Spinal cord (tissue), 10 donors: ENCODE results near the gene AKAP4. TPM values are rescaled to one million over a fixed set of nuclear protein-coding genes. Genes with fewer than 3 reads are reported as not detected.

ENCODE experiments used
- DNase-seq, 6 donors: peaks; one replicate each; pipeline versions ENCODE4 v3.0.0 to v3.0.0-alpha.2; 2013 to 2015; ENCODE audit warnings: low spot score in 6 of 6, low read depth in 4 of 6
- H3K27ac ChIP-seq: one replicate; pipeline ENCODE4 v1.5.1; 2013; ENCODE audit warnings: low read depth, low read length, control low read depth
- H3K27me3 ChIP-seq: one replicate; pipeline ENCODE4 v1.6.1; 2013; ENCODE audit warnings: low read length; ENCODE audit not compliant: control insufficient read depth, insufficient read depth
- H3K36me3 ChIP-seq: one replicate; pipeline ENCODE4 v1.6.1; 2013; ENCODE audit warnings: low read length; ENCODE audit not compliant: control insufficient read depth, insufficient read depth
- H3K4me1 ChIP-seq: one replicate; pipeline ENCODE4 v1.6.1; 2013; ENCODE audit warnings: low read length; ENCODE audit not compliant: control insufficient read depth, insufficient read depth
- H3K4me3 ChIP-seq: one replicate; pipeline ENCODE4 v1.5.1; 2013; ENCODE audit warnings: low read depth, low read length, control low read depth
- H3K9me3 ChIP-seq: one replicate; pipeline ENCODE4 v1.6.1; 2013; ENCODE audit warnings: low read length; ENCODE audit not compliant: control insufficient read depth, insufficient read depth
- WGBS: methylation state at CpG from one replicate; pipeline ENCODE4 v1.1.5; 2013; ENCODE audit warnings: missing lambda C conversion rate; ENCODE audit not compliant: insufficient coverage; 5-methylcytosine and 5-hydroxymethylcytosine counted together
- polyA plus RNA-seq, 2 donors: library from polyadenylated mRNA; unstranded; fragments of 120-200 nt; gene quantifications; one replicate each; pipeline ENCODE4 v1.2.1, GENCODE V29; 2013; ENCODE audit not compliant: insufficient read length in 2 of 2
- total RNA-seq, 2 donors: library from RNA; depleted of rRNA in 1 of 2; stranded (reverse); fragments of 120-200 nt in 1 of 2; fragments of >200 nt in 1 of 2; gene quantifications; one replicate each; pipeline versions ENCODE4 v1.2.3 to v1.2.4, GENCODE V29; 2013 to 2014
- donor health status: healthy.

Gene AKAP4
- total and polyA plus RNA-seq, 4 donors, result not detected

DNA sequence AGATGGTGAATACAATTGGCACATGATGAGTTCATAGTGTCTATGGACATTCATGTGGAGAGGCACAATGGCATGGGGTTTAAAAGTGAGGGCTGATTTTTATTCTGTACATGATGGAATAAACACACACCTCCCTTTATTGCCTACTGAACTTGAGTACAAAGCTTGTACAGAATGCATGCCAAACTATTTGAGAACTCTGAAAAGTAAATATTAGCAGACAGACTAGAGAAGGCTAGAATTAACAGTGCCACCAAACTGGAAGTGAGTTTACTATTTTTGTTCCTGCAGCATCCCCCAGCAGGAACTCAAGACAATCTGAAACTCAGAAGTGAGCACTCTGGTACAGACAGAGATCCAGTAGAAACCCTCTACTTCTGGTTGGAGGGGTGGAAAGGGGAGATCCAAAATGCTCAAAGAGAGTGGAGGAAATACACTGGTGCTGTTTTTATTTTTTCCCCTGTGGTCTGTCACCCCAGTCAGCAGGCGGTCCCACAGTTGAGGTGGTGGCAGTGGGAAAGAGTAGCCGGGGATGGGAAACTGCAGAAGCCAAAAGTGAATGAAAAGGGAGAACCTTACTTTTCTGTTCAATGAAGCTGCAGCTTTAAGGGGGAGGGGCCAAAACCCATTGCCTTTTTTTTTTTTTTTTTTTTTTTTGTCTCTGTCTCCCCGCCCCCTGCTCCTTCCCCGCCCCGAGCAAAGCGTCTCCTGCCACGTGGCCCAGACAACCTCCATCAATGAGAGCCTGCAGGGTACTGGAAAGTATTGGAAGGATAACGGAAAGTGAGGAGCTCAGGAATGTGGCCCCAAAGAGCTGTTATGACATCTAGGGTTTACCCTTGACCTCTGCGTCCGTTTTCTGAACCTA, 20.5 kb downstream of the AKAP4 start:
- Histone ChIP-seq H3K36me3 (no peaks in the 10 kb centered on the region), H3K9me3 (no peaks in the 10 kb centered on the region), H3K27ac (no peak overlapping the region), H3K27me3 (peaks cover 2% of the 10 kb centered on the region), H3K4me1 (no peaks in the 10 kb centered on the region), H3K4me3 (no peak overlapping the region)
- 54% methylated on average over 3 of the region's 10 CpGs for WGBS
- no peak for DNase-seq

GRCh38 chrX:50169717-50170116, 31.1 kb downstream of the AKAP4 start:
- H3K27me3 ChIP-seq, result no peaks in the 10 kb centered on the region
- H3K27ac ChIP-seq, result no peak overlapping the region
- no peaks in the 10 kb centered on the region for H3K9me3 ChIP-seq
- H3K4me3 ChIP-seq, result no peak overlapping the region
- H3K4me1 ChIP-seq, result no peaks in the 10 kb centered on the region
- H3K36me3 ChIP-seq, result no peaks in the 10 kb centered on the region
- no CpG with 5 or more reads among the region's 3 CpGs for WGBS
- DNase-seq, result no peak

GRCh38 chrX:50168241-50168687, 32.5 kb downstream of the AKAP4 start:
- Histone ChIP-seq H3K27ac (no peak overlapping the region), H3K4me3 (no peak overlapping the region), H3K36me3 (no peaks in the 10 kb centered on the region), H3K9me3 (no peaks in the 10 kb centered on the region), H3K4me1 (no peaks in the 10 kb centered on the region), H3K27me3 (no peaks in the 10 kb centered on the region)
- DNase-seq, result no peak
- no CpG with 5 or more reads among the region's 5 CpGs for WGBS

- no peaks in the 10 kb centered on the region for H3K9me3 ChIP-seq
- no peaks in the 10 kb centered on the region for H3K27me3 ChIP-seq
- H3K36me3 ChIP-seq, result no peaks in the 10 kb centered on the region
- H3K4me1 ChIP-seq, result no peaks in the 10 kb centered on the region
- H3K27ac ChIP-seq, result no peak overlapping the region
- H3K4me3 ChIP-seq, result no peak overlapping the region
- DNase-seq, result no peak
- WGBS, result 86% methylated on average over 1 of the region's 7 CpGs
These were observed 33.4 kb downstream of the AKAP4 start for GRCh38 chrX:50167366-50167765.

GRCh38 chrX:50165727-50166126, 35.1 kb downstream of the AKAP4 start:
- Histone ChIP-seq H3K27me3 (no peaks in the 10 kb centered on the region), H3K4me1 (no peaks in the 10 kb centered on the region), H3K9me3 (no peaks in the 10 kb centered on the region), H3K36me3 (no peaks in the 10 kb centered on the region), H3K4me3 (no peak overlapping the region), H3K27ac (no peak overlapping the region)
- 60% methylated on average over 1 of the region's 5 CpGs for WGBS
- no peak for DNase-seq

DNA sequence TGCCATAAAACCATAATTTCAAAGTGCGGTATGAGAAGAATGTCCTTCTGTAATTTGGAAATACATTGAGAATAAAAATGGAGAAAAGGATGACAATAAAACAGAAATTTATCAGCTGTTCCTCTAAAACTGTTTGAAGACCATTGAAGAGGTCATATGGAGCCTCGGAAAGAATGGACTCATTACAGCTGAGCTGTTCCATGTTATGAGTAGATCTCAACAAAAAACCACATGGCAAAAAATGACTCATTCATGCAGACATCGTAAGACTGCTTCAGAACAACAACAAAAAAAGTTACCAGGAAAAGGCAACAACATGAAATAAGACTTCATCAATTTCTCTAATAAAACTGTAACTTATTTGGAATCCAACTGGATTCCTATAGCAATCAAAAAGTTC, 39.7 kb downstream of the AKAP4 start:
- no peaks in the 10 kb centered on the region for H3K27me3 ChIP-seq
- H3K36me3 ChIP-seq, result no peaks in the 10 kb centered on the region
- 71% methylated on average over 2 of the region's 3 CpGs for WGBS
- no peak for DNase-seq
- H3K27ac ChIP-seq, result no peak overlapping the region
- H3K4me3 ChIP-seq, result no peak overlapping the region
- H3K9me3 ChIP-seq, result no peaks in the 10 kb centered on the region
- H3K4me1 ChIP-seq, result no peaks in the 10 kb centered on the region

- Histone ChIP-seq H3K4me3 (no peak overlapping the region), H3K27ac (no peak overlapping the region), H3K4me1 (no peaks in the 10 kb centered on the region), H3K27me3 (no peaks in the 10 kb centered on the region), H3K36me3 (no peaks in the 10 kb centered on the region), H3K9me3 (no peaks in the 10 kb centered on the region)
- WGBS, result no CpG with 5 or more reads among the region's 1 CpG
- no peak for DNase-seq
These were observed 42.2 kb downstream of the AKAP4 start for GRCh38 chrX:50158593-50158992.

- Histone ChIP-seq H3K36me3 (no peaks in the 10 kb centered on the region), H3K27me3 (no peaks in the 10 kb centered on the region), H3K4me3 (no peak overlapping the region), H3K4me1 (no peaks in the 10 kb centered on the region), H3K9me3 (no peaks in the 10 kb centered on the region), H3K27ac (no peak overlapping the region)
- no peak for DNase-seq
- 63% methylated on average over 4 of the region's 4 CpGs for WGBS
These were observed 43.2 kb downstream of the AKAP4 start for GRCh38 chrX:50157545-50158135.

DNA sequence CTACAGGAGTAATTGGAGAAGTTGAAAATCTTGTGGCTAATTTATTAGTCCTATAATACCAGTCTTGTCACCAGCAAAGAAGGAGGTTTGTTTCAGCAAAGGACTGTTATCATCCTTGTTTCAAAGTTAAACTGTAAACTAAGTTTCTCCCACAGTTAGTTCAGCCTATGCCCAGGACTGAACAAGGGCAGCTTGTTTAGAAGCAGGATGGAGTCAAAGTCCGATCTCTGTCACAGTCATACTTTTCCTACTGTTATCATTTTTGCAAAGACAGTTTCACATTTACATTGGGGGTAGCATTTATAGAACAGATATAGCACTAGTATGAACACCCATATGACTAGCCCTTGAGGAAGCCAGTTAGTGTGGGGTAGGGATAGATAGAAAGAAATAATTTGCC, 46.4 kb downstream of the AKAP4 start:
- WGBS, result no CpG with 5 or more reads among the region's 1 CpG
- Histone ChIP-seq H3K36me3 (no peaks in the 10 kb centered on the region), H3K9me3 (no peaks in the 10 kb centered on the region), H3K4me3 (no peak overlapping the region), H3K27me3 (no peaks in the 10 kb centered on the region), H3K4me1 (no peaks in the 10 kb centered on the region), H3K27ac (no peak overlapping the region)
- no peak for DNase-seq

DNA sequence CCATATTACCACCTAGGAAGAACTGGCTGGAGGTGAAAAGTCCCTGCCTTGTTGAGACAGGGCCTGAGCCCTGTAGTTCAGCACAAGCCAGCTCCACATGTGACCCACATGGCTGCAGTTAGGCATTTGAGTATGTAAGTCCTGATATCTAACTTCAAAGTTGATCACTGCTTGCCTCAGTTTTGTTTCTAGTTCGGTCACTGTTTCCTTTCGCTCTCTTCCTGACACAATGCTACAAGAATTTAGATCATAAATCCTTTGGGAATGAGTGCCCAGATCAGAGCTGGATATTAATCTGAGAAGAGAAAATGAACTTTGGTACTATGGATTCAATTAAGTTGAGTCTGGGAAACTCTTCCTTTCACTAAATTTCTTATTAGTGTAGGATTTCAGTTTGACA, 48.4 kb downstream of the AKAP4 start:
- Histone ChIP-seq H3K4me1 (no peaks in the 10 kb centered on the region), H3K9me3 (no peaks in the 10 kb centered on the region), H3K36me3 (no peaks in the 10 kb centered on the region), H3K27me3 (no peaks in the 10 kb centered on the region), H3K4me3 (no peak overlapping the region), H3K27ac (no peak overlapping the region)
- no peak for DNase-seq
- no CpG with 5 or more reads among the region's 2 CpGs for WGBS
